ENCODE data around the gene MPI.
A peak's percentile ranks its signal among the peaks of the same experiment; 100 is the strongest.

Gene MPI

DNA sequence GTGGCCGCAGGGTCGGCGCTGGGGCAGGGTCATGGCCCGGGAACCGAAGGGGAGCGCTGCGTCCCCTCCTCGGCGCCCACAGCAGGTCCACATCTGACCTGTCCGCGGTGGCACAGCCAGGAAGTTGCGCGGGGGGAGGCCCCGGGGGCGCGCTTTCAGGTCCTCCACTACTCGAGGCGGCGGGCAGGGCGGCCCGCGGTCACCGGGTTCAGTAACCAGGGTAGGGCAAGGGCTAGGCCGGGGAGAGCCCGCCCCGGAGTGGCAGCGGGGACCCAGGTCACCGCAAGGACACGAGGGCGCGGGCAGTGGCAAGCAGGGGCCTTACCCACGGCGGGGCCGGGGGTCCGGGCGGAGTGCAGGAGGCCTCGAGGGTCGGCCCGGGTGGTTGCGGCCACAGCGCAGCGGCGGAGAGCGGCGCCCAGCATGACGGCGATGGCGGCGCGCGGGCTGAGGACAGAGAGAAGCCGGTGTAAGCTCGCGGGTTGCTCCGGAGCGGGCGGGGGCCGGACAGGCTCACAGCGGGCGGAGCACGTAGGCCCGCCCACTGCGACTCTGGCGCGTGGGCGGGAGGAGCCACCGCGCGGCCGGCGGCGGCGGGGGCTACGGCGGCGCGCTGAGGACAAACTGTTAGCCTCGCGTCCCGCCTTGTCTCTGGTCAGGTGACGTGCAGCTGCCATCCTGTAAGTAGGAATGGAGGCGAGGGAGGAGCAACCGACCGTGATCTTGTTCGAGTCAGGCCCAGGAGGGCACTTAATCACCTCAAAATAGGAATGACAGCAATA is 47.9 kb downstream of the MPI start, which contains the start of gene COX5A (continued):
- TF ChIP-seq ZNF510 (tag by site-specific recombination; IDR thresholded peaks at IDR 0.05; ENCODE audit: insufficient replicate concordance) (no peak), ZNF558 (tag by site-specific recombination; IDR thresholded peaks at IDR 0.05) (no peak), ZNF529 (tag by site-specific recombination; IDR thresholded peaks at IDR 0.05; ENCODE audit: insufficient replicate concordance) (no peak), PRDM1 (tag by site-specific recombination; IDR thresholded peaks at IDR 0.05) (no peak), FEZF1 (tag by site-specific recombination; IDR thresholded peaks at IDR 0.05) (no peak), ZNF560 (tag by site-specific recombination; IDR thresholded peaks at IDR 0.05; ENCODE audit: borderline replicate concordance) (no peak), SP3 (tag by site-specific recombination; IDR thresholded peaks at IDR 0.05) (peak; percentile 67), ZNF76 (tag by site-specific recombination; IDR thresholded peaks at IDR 0.05; ENCODE audit: borderline replicate concordance, low read depth) (peak; percentile 31; the same call in 1 of the 2 replicates), ZNF391 (tag by site-specific recombination; IDR thresholded peaks at IDR 0.05; ENCODE audit: borderline replicate concordance, low read depth) (peak; percentile 49; the same call in 1 of the 2 replicates), ZFP41 (tag by site-specific recombination; IDR thresholded peaks at IDR 0.05; ENCODE audit: borderline replicate concordance) (no peak), ZNF174 (tag by site-specific recombination; IDR thresholded peaks at IDR 0.05) (no peak), ZNF707 (tag by site-specific recombination; IDR thresholded peaks at IDR 0.05) (no peak), ZBTB7A (tag by site-specific recombination; IDR thresholded peaks at IDR 0.05; ENCODE audit: low read depth) (no peak; the same call in none of the 2 replicates), ZNF16 (tag by site-specific recombination; IDR thresholded peaks at IDR 0.05; ENCODE audit: low read depth) (peak; percentile 42; the same call in 1 of the 2 replicates), ZNF248 (tag by site-specific recombination; IDR thresholded peaks at IDR 0.05) (no peak), SETDB1 (IDR thresholded peaks at IDR 0.05; ENCODE audit: insufficient read length, low read length) (no peak), RBAK (tag by site-specific recombination; IDR thresholded peaks at IDR 0.05) (no peak), ZNF324 (tag by site-specific recombination; IDR thresholded peaks at IDR 0.05) (peak; percentile 84; the same call in 1 of the 2 replicates), ZNF146 (tag by site-specific recombination; IDR thresholded peaks at IDR 0.05) (no peak), KLF7 (tag by site-specific recombination; IDR thresholded peaks at IDR 0.05; ENCODE audit: borderline replicate concordance) (no peak), ZNF302 (tag by site-specific recombination; IDR thresholded peaks at IDR 0.05; ENCODE audit: low read depth) (no peak), ZNF514 (tag by site-specific recombination; IDR thresholded peaks at IDR 0.05) (no peak), GLIS1 (tag by site-specific recombination; IDR thresholded peaks at IDR 0.05) (no peak; the same call in 1 of the 2 replicates), ZNF157 (tag by site-specific recombination; IDR thresholded peaks at IDR 0.05) (no peak), ZBTB48 (tag by site-specific recombination; IDR thresholded peaks at IDR 0.05) (0 out of 2 replicates have a peak, but pooled peaks have one; percentile 75), ZNF843 (tag by site-specific recombination; IDR thresholded peaks at IDR 0.05) (no peak; the same call in 1 of the 2 replicates), ZNF776 (tag by site-specific recombination; IDR thresholded peaks at IDR 0.05; ENCODE audit: borderline replicate concordance) (no peak), ZNF202 (tag by site-specific recombination; IDR thresholded peaks at IDR 0.05; ENCODE audit: borderline replicate concordance) (no peak), ZNF624 (tag by site-specific recombination; IDR thresholded peaks at IDR 0.05) (no peak)
- TF ChIP-seq, protein P1, sequence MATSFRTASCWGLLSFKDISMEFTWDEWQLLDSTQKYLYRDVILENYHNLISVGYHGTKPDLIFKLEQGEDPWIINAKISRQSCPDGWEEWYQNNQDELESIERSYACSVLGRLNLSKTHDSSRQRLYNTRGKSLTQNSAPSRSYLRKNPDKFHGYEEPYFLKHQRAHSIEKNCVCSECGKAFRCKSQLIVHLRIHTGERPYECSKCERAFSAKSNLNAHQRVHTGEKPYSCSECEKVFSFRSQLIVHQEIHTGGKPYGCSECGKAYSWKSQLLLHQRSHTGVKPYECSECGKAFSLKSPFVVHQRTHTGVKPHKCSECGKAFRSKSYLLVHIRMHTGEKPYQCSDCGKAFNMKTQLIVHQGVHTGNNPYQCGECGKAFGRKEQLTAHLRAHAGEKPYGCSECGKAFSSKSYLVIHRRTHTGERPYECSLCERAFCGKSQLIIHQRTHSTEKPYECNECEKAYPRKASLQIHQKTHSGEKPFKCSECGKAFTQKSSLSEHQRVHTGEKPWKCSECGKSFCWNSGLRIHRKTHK (tag by site-specific recombination; IDR thresholded peaks at IDR 0.05), result no peak
- TF ChIP-seq, protein P2, sequence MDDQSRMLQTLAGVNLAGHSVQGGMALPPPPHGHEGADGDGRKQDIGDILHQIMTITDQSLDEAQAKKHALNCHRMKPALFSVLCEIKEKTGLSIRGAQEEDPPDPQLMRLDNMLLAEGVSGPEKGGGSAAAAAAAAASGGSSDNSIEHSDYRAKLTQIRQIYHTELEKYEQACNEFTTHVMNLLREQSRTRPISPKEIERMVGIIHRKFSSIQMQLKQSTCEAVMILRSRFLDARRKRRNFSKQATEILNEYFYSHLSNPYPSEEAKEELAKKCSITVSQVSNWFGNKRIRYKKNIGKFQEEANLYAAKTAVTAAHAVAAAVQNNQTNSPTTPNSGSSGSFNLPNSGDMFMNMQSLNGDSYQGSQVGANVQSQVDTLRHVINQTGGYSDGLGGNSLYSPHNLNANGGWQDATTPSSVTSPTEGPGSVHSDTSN (CRISPR knock-in tag; IDR thresholded peaks at IDR 0.05), result peak; percentile 84; the same call in 1 of the 2 replicates
- TF ChIP-seq, protein P3, sequence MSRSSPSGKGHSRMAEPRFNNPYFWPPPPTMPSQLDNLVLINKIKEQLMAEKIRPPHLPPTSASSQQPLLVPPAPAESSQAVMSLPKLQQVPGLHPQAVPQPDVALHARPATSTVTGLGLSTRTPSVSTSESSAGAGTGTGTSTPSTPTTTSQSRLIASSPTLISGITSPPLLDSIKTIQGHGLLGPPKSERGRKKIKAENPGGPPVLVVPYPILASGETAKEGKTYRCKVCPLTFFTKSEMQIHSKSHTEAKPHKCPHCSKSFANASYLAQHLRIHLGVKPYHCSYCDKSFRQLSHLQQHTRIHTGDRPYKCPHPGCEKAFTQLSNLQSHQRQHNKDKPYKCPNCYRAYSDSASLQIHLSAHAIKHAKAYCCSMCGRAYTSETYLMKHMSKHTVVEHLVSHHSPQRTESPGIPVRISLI (tag by site-specific recombination; IDR thresholded peaks at IDR 0.05), result no peak
- TF ChIP-seq, protein P4, sequence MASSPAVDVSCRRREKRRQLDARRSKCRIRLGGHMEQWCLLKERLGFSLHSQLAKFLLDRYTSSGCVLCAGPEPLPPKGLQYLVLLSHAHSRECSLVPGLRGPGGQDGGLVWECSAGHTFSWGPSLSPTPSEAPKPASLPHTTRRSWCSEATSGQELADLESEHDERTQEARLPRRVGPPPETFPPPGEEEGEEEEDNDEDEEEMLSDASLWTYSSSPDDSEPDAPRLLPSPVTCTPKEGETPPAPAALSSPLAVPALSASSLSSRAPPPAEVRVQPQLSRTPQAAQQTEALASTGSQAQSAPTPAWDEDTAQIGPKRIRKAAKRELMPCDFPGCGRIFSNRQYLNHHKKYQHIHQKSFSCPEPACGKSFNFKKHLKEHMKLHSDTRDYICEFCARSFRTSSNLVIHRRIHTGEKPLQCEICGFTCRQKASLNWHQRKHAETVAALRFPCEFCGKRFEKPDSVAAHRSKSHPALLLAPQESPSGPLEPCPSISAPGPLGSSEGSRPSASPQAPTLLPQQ (tag by site-specific recombination; IDR thresholded peaks at IDR 0.05), result peak; percentile 79
- TF ChIP-seq, protein P5, sequence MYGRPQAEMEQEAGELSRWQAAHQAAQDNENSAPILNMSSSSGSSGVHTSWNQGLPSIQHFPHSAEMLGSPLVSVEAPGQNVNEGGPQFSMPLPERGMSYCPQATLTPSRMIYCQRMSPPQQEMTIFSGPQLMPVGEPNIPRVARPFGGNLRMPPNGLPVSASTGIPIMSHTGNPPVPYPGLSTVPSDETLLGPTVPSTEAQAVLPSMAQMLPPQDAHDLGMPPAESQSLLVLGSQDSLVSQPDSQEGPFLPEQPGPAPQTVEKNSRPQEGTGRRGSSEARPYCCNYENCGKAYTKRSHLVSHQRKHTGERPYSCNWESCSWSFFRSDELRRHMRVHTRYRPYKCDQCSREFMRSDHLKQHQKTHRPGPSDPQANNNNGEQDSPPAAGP (tag by site-specific recombination; IDR thresholded peaks at IDR 0.05), result no peak; the same call in none of the 2 replicates

Data from HEK293 (cell line).